HG02884 (cell line): Measurements from ENCODE around the gene SATB2.

ENCODE experiments used
- ATAC-seq: cut with Tn5 transposase; IDR thresholded peaks from one replicate; pipeline ENCODE4 v1.9.1; 2021; ENCODE audit warnings: mild to moderate bottlenecking, moderate library complexity; ENCODE audit not compliant: unreplicated experiment

SATB2 gene

DNA sequence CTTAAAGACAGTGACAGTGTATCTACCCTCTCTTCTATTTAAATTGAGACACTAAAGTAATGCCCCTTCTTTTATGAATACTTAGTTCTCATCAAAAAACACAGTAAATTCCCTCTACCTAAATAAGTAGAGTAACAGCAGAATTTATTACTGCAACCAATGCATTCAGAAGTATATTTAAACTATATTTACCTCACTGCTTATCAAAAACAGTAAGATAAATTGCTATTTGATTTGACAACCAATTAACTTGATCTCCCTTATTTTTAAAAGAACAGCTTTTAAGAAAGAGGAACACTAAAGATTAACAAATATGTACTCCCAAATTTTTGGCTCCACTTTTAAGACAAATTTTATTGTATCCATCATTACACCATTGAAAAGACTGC, 4.8 kb downstream of the SATB2 start:
- ATAC-seq: no peak

DNA sequence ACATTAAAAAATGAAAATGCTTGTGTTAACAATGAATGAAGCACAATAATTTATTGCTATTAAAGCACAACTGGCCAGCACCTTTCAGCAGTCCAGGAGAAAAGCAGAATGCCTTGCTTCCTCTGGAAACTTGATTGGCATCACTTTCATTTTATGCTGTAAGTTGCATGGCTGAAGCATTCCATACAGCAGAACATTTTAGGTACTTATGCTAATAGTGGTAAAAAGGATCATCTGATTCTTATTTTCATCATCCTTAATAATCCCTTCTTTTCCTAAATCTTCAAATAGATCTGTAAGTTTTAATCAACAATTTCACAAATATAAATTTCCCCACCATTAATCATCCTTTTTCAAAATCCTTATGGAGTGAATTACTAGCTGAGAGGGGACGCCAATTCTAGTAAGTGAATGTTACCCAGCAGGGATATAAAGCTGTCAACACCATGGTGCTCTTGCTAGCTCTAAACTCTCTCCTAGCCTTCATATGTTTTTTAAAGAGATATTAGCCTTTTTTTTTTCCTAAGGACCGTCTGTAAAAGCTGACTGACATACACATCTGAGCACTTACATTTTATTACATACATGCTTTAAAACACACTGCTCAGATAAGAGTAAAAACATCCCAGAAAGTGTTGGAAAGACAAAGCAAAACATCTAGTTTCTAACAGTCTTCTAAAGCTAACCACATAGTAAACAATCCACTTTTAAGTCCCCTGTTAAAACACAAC, 5.3 kb downstream of the SATB2 start:
- ATAC-seq: no peak

DNA sequence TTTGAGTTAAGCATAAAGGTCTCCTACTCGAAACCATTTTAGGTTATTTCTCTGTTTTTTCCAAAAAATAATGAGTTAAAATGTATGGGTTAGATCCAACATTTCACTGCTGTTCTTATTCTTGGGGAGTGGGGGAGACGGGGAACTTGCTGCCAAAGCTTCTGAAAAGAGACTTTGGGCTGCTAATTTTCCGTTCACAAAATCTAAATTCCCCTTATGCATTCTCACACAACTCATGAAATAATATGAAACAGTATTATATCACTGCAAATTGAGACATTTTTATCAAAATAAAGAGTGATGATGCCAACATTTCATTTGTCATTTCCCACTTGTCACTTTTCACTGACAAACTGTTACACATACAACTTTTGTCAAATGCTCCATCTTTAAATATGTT, 7.8 kb downstream of the SATB2 start:
- no peak for ATAC-seq

DNA sequence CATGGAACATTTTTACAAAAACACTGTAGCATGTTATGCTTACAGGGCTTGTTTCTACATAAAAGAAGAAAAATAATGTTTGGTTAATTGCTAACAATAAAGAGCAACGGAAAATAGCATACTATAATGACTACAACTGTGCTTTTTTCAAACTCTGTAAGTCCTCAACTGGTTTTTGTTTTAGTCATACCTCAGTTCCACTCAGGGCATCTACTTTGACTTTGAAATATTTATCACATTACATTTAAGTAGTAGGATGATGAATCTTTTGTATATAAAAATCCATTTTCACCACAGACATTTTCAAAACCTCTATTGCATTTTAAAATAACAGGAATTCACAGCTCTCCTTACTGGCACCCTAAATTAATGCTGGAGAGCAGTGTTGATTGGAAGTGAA, 8.3 kb downstream of the SATB2 start:
- no peak for ATAC-seq

DNA sequence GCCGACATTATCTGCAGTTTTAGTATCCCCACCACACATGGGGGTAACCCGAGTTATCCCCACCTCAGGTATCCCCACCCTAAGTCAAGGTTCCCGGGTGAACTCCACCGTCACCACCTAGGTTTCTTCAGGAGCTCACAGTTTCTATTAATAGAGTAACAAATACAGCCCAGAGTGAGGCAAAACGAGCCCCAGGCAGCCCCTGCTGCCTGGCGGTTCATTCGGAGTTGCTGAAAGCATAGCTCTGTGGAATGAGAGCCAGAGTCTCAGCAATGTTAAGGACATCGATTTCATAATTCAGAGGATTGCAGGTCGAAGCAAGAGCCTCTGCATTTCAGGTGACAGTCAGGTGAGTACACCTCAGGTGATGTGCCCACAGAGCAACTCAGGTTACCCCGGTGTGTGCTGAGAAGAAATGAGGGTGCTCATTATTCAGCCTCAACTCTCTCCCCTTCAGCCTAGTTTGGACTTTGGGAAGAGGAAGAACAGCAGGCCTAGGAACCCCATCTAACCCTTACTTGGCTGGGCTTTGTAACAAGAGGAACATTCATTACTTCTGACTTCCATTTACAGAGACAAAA, 10.7 kb downstream of the SATB2 start:
- no peak for ATAC-seq

GRCh38 chr2:199444749-199445148, 13.0 kb downstream of the SATB2 start:
- ATAC-seq: no peak

GRCh38 chr2:199443589-199444130, 14.1 kb downstream of the SATB2 start:
- no peak for ATAC-seq

- ATAC-seq: no peak
These were observed 15.6 kb downstream of the SATB2 start for GRCh38 chr2:199442173-199442572.

DNA sequence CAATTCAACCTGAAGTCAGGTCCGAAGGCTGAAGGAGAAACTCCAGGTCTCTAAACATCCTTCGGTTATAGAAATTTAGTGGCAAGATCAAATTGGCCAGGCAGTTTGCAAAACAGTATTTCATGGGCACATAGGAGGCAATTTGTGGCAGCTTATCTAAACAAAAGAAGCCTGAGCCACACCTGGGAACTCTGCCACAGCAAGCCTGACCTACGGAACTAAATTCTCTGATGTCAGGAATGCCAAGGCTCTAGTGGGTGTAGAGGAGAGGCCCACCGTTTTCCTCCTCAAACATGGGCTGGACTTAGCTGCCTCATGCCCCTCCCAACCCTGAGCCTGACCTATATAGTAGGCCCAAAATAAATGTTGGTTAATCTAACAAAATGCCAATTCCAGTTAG, 16.0 kb downstream of the SATB2 start:
- no peak for ATAC-seq

DNA sequence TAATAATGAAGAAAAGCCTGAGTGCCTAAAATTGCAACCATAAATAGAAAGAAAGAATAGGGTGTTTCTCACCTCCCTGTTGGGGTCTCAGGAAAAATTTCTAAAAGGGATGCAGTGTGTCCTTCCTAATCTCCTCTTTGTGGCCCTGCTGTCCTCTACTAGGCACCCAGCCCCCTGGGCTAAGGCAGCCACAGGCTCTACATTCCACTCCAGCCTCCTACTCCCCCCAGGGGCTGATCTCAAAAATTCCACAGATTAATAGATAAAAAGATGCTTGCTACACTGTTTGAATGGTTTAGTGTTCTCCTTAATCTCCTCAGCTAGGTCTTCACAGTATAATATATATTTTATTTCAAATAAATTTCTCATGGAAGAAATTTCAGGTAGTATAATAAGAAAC, 17.6 kb downstream of the SATB2 start:
- ATAC-seq: no peak

- ATAC-seq: no peak
These were observed 18.2 kb downstream of the SATB2 start for GRCh38 chr2:199439542-199439941.

GRCh38 chr2:199439066-199439465, 18.7 kb downstream of the SATB2 start:
- no peak for ATAC-seq

- no peak for ATAC-seq
These were observed 23.2 kb downstream of the SATB2 start for GRCh38 chr2:199434555-199434954.

DNA sequence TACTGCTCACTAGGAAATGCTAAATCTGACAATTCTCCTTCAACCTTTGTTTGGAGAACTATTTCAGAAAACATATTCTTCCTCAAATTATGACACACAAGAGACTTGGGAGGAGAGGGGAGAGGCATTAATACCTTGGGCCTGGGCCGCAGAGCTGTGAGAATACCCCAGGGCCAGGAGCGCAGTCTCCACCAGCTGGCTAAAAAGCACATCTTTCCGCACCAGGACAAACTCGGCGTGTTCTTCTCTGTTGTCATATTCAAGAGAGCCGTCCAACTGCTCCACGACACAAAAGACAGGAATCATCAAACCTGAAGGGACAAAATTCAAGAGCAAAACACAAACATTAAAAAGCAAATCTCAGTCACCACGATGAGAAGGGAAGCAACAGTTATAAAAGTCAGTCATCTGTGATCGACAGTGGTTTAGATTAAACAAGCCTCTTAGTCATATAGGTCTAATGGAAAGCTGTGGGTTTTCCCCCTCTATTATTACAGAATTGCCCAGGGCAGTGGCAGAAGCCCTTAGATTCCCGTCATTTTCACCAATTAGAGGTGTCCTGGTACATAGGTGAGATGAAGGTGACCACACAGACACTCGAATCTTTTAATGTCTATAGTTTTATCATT, 24.4 kb downstream of the SATB2 start:
- no peak for ATAC-seq

DNA sequence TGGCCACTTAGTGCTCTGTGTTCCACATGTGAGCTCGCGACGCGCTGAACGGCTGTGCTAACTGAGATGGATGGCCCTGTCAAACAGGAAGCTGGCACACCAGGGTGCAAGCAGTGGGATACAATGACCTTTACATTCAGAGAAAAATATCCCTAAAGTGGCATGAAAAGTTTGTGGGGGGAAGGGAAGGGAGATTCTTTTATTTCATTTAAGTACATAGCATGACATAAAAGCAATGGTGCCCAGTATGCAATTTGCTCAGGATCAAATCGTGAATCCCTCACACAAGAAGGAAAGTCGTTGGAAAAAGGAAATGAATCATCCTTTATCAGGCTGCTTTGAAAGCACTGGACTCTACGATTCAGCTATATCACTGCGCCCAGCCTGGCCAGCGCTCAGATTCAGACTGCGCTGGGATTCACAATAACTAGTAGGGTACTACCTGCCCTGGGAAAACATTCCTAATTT, 26.0 kb downstream of the SATB2 start:
- ATAC-seq: no peak

GRCh38 chr2:199430214-199430613, 27.5 kb downstream of the SATB2 start:
- no peak for ATAC-seq

- ATAC-seq: no peak
These were observed 29.4 kb downstream of the SATB2 start for GRCh38 chr2:199428291-199428690.

GRCh38 chr2:199424160-199424559, 33.6 kb downstream of the SATB2 start:
- no peak for ATAC-seq

DNA sequence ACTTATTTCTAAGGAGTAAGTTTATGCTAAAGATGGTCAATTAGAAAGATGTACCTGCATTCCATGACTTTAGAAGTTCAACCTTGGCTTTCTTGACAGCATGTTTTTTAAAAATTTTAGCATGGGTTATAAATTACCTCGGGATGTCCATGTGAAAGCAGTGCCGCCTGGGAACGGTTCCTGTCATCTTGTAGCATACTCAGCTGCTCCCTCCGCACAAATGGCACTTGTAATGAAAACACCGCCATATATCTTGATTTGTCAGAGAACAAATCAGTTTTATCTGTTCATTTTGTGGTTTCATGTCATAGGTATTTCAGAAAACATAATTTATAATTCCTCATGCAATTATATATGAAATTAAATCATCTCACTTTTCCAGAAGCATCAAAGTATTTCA, 38.3 kb downstream of the SATB2 start:
- no peak for ATAC-seq

DNA sequence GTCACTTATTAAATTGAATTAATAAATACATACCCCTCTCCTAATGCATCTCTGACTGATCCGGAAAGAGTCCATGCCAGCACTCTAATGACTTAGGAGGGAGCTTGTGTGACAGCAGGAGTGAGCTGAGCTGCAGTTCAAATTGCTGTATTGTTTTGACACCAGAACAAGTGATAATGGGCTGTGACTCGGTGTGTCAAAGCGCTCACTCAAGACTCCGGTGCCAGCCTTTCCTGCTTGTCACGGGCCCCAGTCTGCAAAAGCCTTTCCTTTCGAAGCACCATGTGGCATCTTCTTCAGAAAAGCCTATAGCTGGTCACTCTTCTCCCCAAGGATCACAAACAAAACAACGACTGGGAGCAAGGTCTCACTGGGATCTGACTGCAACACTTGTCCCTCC, 43.3 kb downstream of the SATB2 start:
- no peak for ATAC-seq

GRCh38 chr2:199414001-199414400, 43.7 kb downstream of the SATB2 start:
- ATAC-seq: no peak
